ENCODE measurements around the gene FUT7. TPM values are rescaled to one million over a fixed set of nuclear protein-coding genes. Genes with fewer than 3 reads are reported as not detected.
A peak's percentile ranks its signal among the peaks of the same experiment; 100 is the strongest.

FUT7 gene
- total and polyA plus RNA-seq, 8 donors: 0.23 to 3.9 (median 0.43) TPM; not detected in 4

DNA sequence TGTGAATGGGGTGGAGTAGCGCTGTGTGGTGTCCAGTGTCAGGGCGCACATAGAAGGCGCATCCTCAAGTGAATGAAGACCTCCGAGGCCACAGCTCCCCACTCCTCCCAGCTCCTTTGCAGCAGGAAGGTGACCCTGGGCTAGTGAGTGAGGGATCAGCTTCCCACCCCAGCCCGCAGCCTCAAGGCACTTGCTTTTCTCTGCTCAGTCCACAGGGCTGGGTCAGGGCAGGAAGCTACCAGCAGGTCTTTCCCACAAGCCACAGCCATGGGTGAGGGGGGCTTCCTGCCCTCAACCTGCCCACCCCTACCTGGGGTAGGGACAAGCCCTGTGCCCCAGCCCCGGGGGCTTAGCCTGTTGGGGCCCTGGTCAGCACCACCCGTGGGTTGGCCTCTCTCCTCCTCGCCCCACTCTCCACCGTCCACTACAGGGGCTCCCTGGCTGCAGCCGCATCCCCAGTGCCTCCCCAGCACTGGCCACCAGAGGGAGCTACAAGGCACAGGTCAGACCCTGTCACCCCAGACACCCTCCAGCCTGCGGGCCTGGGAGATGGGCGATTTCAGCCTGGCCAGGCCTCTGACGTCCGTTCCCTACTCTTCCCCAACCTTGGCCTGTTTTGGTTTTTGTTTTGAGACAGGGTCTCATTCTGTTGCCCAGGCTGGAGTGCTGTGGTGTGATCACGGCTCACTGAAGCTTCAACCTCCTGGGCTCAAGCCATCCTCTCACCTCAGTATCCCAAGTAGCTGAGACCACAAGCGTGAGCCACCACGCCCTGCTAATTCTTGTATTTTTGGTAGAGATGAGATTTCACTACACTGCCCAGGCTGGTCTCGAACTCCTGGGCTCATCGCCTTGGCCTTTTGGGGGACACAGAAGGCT is 2.6 kb downstream of the FUT7 start:
- peak; percentile 84 to 85 for DNase-seq
- WGBS, 5 donors: 25 to 38% (median 28%) methylated on average over 18 to 19 of the region's 19 CpGs
- TF ChIP-seq POLR2AphosphoS5 (IDR thresholded peaks at IDR 0.05) (peak in 1 of 3 donors; percentile 15), POLR2A (IDR thresholded peaks at IDR 0.05) (no peak), EP300 (IDR thresholded peaks at IDR 0.05) (no peak)
- TF ChIP-seq, protein P1, sequence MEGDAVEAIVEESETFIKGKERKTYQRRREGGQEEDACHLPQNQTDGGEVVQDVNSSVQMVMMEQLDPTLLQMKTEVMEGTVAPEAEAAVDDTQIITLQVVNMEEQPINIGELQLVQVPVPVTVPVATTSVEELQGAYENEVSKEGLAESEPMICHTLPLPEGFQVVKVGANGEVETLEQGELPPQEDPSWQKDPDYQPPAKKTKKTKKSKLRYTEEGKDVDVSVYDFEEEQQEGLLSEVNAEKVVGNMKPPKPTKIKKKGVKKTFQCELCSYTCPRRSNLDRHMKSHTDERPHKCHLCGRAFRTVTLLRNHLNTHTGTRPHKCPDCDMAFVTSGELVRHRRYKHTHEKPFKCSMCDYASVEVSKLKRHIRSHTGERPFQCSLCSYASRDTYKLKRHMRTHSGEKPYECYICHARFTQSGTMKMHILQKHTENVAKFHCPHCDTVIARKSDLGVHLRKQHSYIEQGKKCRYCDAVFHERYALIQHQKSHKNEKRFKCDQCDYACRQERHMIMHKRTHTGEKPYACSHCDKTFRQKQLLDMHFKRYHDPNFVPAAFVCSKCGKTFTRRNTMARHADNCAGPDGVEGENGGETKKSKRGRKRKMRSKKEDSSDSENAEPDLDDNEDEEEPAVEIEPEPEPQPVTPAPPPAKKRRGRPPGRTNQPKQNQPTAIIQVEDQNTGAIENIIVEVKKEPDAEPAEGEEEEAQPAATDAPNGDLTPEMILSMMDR (IDR thresholded peaks at IDR 0.05): peak in 6 of 7 experiments; percentile 37 to 94 (median 88)
- H3K4me1 ChIP-seq: peaks cover 40 to 75% (median 60%) of the 10 kb centered on the region in 4 donors
- H3K36me3 ChIP-seq: no peaks in the 10 kb centered on the region
- peak overlapping the region; percentile 54 to 81 (median 64) for H3K27ac ChIP-seq
- peaks cover 0 to under 1% (median 0%) of the 10 kb centered on the region in 3 donors for H3K27me3 ChIP-seq
- peak overlapping the region; percentile 57 to 69 (median 64) for H3K4me3 ChIP-seq
- no peaks in the 10 kb centered on the region for H3K9me3 ChIP-seq
- intact Hi-C loops (cut with DNase I; ENCODE audit: low total_unique reads): loop anchor here (10.0 kb wide), 1 partner anchor 74 kb away; the partner anchor contains the start of gene LCN12

DNA sequence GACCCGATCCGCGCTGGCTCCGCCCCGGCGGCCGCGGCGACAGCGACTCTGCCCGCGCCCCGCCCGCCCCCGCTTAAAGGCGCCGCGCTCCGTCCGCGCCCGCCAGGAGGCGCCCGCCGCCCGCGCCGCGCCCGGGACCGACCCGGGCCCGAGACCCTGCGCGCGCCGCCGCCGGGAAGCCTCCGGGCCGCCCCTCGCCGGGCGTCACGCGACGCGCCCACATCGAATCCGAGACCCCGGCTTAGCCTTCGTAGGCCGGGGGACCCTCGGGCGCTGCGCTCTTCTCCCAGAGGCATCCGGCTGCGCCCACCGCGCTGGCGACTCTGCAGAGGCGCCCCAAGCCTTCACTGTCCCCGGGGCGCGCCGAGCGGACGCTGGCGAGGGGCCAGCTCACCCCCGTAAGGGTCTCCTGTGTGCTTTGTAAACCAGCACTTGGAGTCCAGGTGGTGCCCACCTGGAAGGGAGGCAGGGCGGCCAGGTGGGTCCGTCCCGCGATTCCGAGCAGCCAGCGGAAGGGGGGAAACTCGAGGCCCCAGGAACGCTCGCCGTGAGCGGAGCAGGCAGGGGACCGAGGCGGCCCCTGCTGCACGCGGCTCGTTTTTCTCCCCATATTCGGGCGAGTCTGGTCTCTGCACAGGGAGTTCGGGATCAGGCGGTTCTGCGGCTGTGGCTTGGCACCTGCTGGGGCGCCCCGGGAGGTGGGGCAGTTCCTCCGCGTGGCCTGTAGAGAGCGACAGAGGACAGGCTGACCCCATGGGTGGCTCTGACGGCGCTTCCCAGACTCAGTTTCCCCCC is 3.4 kb downstream of the FUT7 start:
- 0 to 7% (median 1%) methylated on average over 5 to 97 of the region's 98 CpGs for WGBS, 5 donors
- DNase-seq: peak; percentile 78 to 89
- Histone ChIP-seq H3K4me1 (peaks cover 40 to 82% (median 64%) of the 10 kb centered on the region in 4 donors), H3K36me3 (no peaks in the 10 kb centered on the region), H3K27me3 (no peaks in the 10 kb centered on the region), H3K9me3 (no peaks in the 10 kb centered on the region), H3K27ac (peak overlapping the region; percentile 54 to 81 (median 64)), H3K4me3 (peak overlapping the region; percentile 57 to 69 (median 64))
- TF ChIP-seq EP300 (IDR thresholded peaks at IDR 0.05): no peak
- TF ChIP-seq, protein P1 (IDR thresholded peaks at IDR 0.05): peak in 2 of 7 experiments; percentile 6 to 24
- no peak for TF ChIP-seq POLR2AphosphoS5 (IDR thresholded peaks at IDR 0.05)
- no peak for TF ChIP-seq POLR2A (IDR thresholded peaks at IDR 0.05)
- intact Hi-C loops (cut with DNase I; ENCODE audit: low total_unique reads): loop anchor here (10.0 kb wide), 1 partner anchor 74 kb away; the partner anchor contains the start of gene LCN12

DNA sequence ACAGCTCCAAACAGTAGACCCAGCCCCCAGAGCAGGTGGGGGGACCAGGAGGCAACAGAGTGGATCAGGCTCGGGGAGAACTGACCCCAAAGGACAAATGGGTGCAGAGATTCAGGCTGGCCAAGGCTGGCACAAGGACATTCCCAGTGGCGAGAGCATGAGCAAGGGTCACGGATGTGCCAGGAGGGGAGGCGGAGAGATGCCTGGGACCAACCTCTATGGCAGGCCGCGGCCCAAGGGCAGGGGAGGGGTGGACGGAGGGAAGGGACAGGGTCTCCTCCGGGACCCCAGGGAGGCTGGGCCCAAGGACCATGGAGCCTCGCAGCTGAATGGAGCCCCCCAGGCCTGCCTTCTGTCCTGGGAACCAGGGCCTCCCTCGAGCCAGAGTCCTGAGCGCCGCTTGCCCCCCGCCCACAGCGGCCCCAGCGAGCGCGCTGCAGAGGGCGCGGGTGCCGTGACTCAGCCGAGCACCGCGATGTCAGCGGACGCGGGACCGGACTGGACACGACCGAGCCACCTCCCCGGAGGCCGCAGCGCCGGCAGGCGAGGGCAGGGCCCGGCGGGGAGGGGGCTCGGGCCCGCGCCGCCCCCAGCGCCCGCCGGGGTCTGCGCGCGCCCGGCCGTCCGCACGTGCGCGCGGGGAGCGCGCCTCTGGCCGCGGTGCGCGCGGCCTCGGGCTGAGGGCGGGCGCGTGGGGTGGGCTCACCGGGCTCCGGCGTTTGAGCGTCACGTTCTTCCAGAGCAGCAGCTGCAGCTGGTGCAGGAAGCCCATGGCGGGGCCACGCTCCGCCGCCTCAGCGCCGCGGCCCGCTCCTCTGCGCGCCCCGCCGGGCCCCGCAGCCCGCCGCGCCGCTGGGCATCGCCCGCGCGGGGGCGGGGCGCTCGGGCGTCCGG is 4.3 kb downstream of the FUT7 start, which contains the start of gene ABCA2:
ABCA2 (minus strand) TSS at position 869 of the 894 bp plus-strand sequence; CDS start at position 772, 97 bp downstream.
- peak within 1 kb of the TSS; percentile 59 to 81 (median 68) for H3K27ac ChIP-seq
- WGBS, 5 donors: 2 to 32% (median 5%) methylated on average over 5 to 95 of the region's 95 CpGs
- no peaks in the 10 kb centered on the region for H3K9me3 ChIP-seq
- no peaks in the 10 kb centered on the region for H3K27me3 ChIP-seq
- H3K36me3 ChIP-seq: no peaks in the 10 kb centered on the region
- peaks cover 40 to 89% (median 67%) of the 10 kb centered on the region in 4 donors for H3K4me1 ChIP-seq
- peak in 1 of 2 donors; percentile 65 for DNase-seq
- intact Hi-C loops (cut with DNase I; ENCODE audit: low total_unique reads): loop anchor here (10.0 kb wide), 1 partner anchor 73 kb away; the partner anchor contains the start of gene LCN12
- TF ChIP-seq EP300 (IDR thresholded peaks at IDR 0.05) (no peak), POLR2AphosphoS5 (IDR thresholded peaks at IDR 0.05) (no peak), POLR2A (IDR thresholded peaks at IDR 0.05) (no peak)
- TF ChIP-seq, protein P1 (IDR thresholded peaks at IDR 0.05): no peak
- peak within 1 kb of the TSS; percentile 57 to 69 (median 64) for H3K4me3 ChIP-seq

All from stomach (tissue), 9 donors.